SH-SY5Y (cell line): Measurements from ENCODE around the gene LPAR3.

Experiments used
- GATA2 ChIP-seq: IDR thresholded peaks from 2 replicates; pipeline ENCODE4 v1.6.1; 2011; ENCODE audit warnings: mild to moderate bottlenecking, low read depth, low read length
- GATA3 ChIP-seq: IDR thresholded peaks from 2 replicates; pipeline ENCODE4 v1.6.1; 2011; ENCODE audit warnings: low read depth, mild to moderate bottlenecking, low read length, moderate library complexity

- TF ChIP-seq GATA2 (no peak), GATA3 (no peak)
These were observed 90.3 kb downstream of the LPAR3 start for GRCh38 chr1:84802567-84803232.
